ENCODE data around the gene ABCC6.

Gene ABCC6

DNA sequence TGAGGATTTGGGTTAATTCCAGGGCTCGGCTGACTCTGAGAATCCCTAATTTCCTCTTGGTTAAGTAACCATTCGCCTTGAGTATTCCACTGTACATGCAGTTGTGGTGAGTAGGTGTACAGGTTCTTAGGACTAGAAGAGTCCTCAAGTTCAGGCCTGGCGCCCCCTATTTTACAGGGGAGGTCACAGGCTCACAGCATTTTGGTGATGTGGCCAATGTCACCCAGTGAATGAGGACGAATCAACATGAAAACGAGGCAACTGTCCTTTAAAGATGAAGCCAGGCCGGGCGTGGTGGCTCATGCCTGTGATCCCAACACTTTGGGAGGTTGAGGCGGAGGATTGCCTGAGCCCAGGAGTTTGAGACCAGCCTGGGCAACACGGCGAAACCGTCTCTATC, 55.4 kb downstream of the ABCC6 start:
- no peak overlapping the region for H3K27ac ChIP-seq (ENCODE audit: extremely low read depth, low read depth, low read length)
- H3K4me1 ChIP-seq (ENCODE audit: control insufficient read depth, insufficient read depth, low read length) = no peaks in the 10 kb centered on the region
- ChIA-PET POLR2A (no interaction called here), CTCF (interaction anchor here (0.6 to 0.7 kb wide), 2 partner anchors 11 to 19 kb away, joined by 3 read pairs; no protein-coding TSS in a partner anchor)
- H3K4me3 ChIP-seq (ENCODE audit: low read depth, low read length) = no peak overlapping the region
- TF ChIP-seq ZNF600 (tag by site-specific recombination; IDR thresholded peaks at IDR 0.05) (no peak), ZXDB (tag by site-specific recombination; IDR thresholded peaks at IDR 0.05) (no peak)
- TF ChIP-seq, protein P1, sequence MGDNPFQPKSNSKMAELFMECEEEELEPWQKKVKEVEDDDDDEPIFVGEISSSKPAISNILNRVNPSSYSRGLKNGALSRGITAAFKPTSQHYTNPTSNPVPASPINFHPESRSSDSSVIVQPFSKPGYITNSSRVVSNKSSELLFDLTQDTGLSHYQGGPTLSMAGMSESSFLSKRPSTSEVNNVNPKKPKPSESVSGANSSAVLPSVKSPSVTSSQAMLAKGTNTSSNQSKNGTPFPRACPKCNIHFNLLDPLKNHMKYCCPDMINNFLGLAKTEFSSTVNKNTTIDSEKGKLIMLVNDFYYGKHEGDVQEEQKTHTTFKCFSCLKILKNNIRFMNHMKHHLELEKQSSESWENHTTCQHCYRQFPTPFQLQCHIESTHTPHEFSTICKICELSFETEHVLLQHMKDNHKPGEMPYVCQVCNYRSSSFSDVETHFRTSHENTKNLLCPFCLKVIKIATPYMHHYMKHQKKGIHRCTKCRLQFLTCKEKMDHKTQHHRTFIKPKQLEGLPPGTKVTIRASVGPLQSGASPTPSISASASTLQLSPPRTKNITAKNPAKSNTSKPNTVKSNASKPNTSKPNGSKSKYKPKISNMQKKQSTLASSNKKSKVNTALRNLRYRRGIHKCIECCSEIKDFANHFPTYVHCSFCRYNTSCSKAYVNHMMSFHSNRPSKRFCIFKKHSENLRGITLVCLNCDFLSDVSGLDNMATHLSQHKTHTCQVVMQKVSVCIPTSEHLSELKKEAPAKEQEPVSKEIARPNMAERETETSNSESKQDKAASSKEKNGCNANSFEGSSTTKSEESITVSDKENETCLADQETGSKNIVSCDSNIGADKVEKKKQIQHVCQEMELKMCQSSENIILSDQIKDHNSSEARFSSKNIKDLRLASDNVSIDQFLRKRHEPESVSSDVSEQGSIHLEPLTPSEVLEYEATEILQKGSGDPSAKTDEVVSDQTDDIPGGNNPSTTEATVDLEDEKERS (tag by site-specific recombination; IDR thresholded peaks at IDR 0.05) = no peak
- H3K9me3 ChIP-seq (ENCODE audit: control insufficient read depth, insufficient read depth, low read depth, low read length) = no peaks in the 10 kb centered on the region
- H3K36me3 ChIP-seq (ENCODE audit: control insufficient read depth in 2 of 2, insufficient read depth in 1 of 2, low read length in 2 of 2) = peaks cover 0 to 4% of the 10 kb centered on the region in 2 experiments; a peak in 1 of 3 replicates

DNA sequence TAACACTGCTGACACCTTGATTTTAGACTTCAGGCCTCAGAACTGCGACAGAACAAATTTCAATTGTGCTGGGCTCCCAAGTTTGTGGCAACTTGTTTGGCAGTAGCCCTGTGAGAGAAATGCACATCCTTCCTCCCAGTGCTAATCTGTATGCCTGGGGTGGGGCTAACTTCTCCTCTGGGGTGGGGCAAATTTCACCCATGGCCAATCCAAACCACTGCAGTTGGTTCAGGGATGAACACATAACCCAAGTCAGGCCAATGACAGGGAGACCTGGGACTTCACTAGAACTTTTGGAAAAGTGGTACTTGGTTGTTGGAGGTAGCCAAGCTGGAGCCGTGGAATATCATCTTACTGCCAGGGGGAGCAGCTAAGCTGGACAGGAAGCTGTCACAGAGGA, 56.3 kb downstream of the ABCC6 start:
- CTCF ChIA-PET = no interaction called here
- TF ChIP-seq ZNF555 (tag by site-specific recombination; conservative IDR thresholded peaks at IDR 0.05) (no peak), ZNF341 (tag by site-specific recombination; IDR thresholded peaks at IDR 0.05; ENCODE audit: low read depth) (no peak), ZNF521 (tag by site-specific recombination; IDR thresholded peaks at IDR 0.05) (no peak), ZNF549 (tag by site-specific recombination; IDR thresholded peaks at IDR 0.05) (no peak), ZNF501 (tag by site-specific recombination; IDR thresholded peaks at IDR 0.05) (no peak), ZNF391 (tag by site-specific recombination; IDR thresholded peaks at IDR 0.05; ENCODE audit: borderline replicate concordance, low read depth) (no peak), ZNF776 (tag by site-specific recombination; IDR thresholded peaks at IDR 0.05; ENCODE audit: borderline replicate concordance) (no peak), HOXA7 (CRISPR knock-in tag; IDR thresholded peaks at IDR 0.05; ENCODE audit: borderline replicate concordance) (no peak), ZNF76 (tag by site-specific recombination; IDR thresholded peaks at IDR 0.05; ENCODE audit: borderline replicate concordance, low read depth) (no peak), ZNF354C (tag by site-specific recombination; IDR thresholded peaks at IDR 0.05; ENCODE audit: borderline replicate concordance, low read depth) (no peak), TCF7L2 (IDR thresholded peaks at IDR 0.05; ENCODE audit: borderline replicate concordance, low read depth, low read length) (no peak)
- TF ChIP-seq, protein P2, sequence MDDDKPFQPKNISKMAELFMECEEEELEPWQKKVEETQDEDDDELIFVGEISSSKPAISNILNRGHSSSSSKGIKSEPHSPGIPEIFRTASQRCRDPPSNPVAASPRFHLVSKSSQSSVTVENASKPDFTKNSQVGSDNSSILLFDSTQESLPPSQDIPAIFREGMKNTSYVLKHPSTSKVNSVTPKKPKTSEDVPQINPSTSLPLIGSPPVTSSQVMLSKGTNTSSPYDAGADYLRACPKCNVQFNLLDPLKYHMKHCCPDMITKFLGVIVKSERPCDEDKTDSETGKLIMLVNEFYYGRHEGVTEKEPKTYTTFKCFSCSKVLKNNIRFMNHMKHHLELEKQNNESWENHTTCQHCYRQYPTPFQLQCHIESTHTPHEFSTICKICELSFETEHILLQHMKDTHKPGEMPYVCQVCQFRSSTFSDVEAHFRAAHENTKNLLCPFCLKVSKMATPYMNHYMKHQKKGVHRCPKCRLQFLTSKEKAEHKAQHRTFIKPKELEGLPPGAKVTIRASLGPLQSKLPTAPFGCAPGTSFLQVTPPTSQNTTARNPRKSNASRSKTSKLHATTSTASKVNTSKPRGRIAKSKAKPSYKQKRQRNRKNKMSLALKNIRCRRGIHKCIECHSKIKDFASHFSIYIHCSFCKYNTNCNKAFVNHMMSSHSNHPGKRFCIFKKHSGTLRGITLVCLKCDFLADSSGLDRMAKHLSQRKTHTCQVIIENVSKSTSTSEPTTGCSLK (tag by site-specific recombination; IDR thresholded peaks at IDR 0.05) = no peak
- TF ChIP-seq, protein P3, sequence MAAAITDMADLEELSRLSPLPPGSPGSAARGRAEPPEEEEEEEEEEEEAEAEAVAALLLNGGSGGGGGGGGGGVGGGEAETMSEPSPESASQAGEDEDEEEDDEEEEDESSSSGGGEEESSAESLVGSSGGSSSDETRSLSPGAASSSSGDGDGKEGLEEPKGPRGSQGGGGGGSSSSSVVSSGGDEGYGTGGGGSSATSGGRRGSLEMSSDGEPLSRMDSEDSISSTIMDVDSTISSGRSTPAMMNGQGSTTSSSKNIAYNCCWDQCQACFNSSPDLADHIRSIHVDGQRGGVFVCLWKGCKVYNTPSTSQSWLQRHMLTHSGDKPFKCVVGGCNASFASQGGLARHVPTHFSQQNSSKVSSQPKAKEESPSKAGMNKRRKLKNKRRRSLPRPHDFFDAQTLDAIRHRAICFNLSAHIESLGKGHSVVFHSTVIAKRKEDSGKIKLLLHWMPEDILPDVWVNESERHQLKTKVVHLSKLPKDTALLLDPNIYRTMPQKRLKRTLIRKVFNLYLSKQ (tag by site-specific recombination; IDR thresholded peaks at IDR 0.05; ENCODE audit: borderline replicate concordance) = no peak
- TF ChIP-seq, protein P4, sequence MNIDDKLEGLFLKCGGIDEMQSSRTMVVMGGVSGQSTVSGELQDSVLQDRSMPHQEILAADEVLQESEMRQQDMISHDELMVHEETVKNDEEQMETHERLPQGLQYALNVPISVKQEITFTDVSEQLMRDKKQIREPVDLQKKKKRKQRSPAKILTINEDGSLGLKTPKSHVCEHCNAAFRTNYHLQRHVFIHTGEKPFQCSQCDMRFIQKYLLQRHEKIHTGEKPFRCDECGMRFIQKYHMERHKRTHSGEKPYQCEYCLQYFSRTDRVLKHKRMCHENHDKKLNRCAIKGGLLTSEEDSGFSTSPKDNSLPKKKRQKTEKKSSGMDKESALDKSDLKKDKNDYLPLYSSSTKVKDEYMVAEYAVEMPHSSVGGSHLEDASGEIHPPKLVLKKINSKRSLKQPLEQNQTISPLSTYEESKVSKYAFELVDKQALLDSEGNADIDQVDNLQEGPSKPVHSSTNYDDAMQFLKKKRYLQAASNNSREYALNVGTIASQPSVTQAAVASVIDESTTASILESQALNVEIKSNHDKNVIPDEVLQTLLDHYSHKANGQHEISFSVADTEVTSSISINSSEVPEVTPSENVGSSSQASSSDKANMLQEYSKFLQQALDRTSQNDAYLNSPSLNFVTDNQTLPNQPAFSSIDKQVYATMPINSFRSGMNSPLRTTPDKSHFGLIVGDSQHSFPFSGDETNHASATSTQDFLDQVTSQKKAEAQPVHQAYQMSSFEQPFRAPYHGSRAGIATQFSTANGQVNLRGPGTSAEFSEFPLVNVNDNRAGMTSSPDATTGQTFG (tag by site-specific recombination; IDR thresholded peaks at IDR 0.05; ENCODE audit: borderline replicate concordance) = no peak
- TF ChIP-seq, protein P5, sequence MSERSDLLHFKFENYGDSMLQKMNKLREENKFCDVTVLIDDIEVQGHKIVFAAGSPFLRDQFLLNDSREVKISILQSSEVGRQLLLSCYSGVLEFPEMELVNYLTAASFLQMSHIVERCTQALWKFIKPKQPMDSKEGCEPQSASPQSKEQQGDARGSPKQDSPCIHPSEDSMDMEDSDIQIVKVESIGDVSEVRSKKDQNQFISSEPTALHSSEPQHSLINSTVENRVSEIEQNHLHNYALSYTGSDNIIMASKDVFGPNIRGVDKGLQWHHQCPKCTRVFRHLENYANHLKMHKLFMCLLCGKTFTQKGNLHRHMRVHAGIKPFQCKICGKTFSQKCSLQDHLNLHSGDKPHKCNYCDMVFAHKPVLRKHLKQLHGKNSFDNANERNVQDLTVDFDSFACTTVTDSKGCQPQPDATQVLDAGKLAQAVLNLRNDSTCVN (tag by site-specific recombination; optimal IDR thresholded peaks at IDR 0.05) = no peak
- TF ChIP-seq, protein P6, sequence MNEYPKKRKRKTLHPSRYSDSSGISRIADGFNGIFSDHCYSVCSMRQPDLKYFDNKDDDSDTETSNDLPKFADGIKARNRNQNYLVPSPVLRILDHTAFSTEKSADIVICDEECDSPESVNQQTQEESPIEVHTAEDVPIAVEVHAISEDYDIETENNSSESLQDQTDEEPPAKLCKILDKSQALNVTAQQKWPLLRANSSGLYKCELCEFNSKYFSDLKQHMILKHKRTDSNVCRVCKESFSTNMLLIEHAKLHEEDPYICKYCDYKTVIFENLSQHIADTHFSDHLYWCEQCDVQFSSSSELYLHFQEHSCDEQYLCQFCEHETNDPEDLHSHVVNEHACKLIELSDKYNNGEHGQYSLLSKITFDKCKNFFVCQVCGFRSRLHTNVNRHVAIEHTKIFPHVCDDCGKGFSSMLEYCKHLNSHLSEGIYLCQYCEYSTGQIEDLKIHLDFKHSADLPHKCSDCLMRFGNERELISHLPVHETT (tag by site-specific recombination; IDR thresholded peaks at IDR 0.05) = no peak
- no peak overlapping the region for H3K4me3 ChIP-seq (ENCODE audit: low read depth, low read length)
- H3K27ac ChIP-seq (ENCODE audit: extremely low read depth, low read depth, low read length) = no peak overlapping the region
- no peaks in the 10 kb centered on the region for H3K4me1 ChIP-seq (ENCODE audit: control insufficient read depth, insufficient read depth, low read length)
- peaks cover 0 to 4% of the 10 kb centered on the region in 2 experiments; a peak in 1 of 3 replicates for H3K36me3 ChIP-seq (ENCODE audit: control insufficient read depth in 2 of 2, insufficient read depth in 1 of 2, low read length in 2 of 2)
- no peaks in the 10 kb centered on the region for H3K9me3 ChIP-seq (ENCODE audit: control insufficient read depth, insufficient read depth, low read depth, low read length)
- POLR2A ChIA-PET = no interaction called here
